Measurements from ENCODE around the gene PRKCE. TPM values are rescaled to one million over a fixed set of nuclear protein-coding genes. Genes with fewer than 3 reads are reported as not detected.

The PRKCE gene
- total RNA-seq, 3 donors from 2014 or later (not counting 1 experiment from before 2014, with no cell fraction given): 35.2 to 42.1 (median 38.6) TPM

- Mint-ChIP-seq H3K36me3 (no peaks in the 10 kb centered on the region), H3K4me3 (no peak overlapping the region), H3K9me3 (no peaks in the 10 kb centered on the region), H3K4me1 (peaks cover 0 to 2% of the 10 kb centered on the region in 2 donors), H3K27me3 (ENCODE audit: low read depth in 2 of 2) (no peaks in the 10 kb centered on the region), H3K27ac (no peak overlapping the region)
- Histone ChIP-seq H3K36me3 (ENCODE audit: control insufficient read depth, insufficient read depth, low read length) (no peaks in the 10 kb centered on the region), H3K27me3 (ENCODE audit: control insufficient read depth, insufficient read depth, low read length) (no peaks in the 10 kb centered on the region), H3K4me1 (ENCODE audit: control insufficient read depth, insufficient read depth, low read length) (no peaks in the 10 kb centered on the region), H3K27ac (ENCODE audit: low read length) (no peak overlapping the region), H3K9me3 (ENCODE audit: control insufficient read depth, insufficient read depth, low read length) (no peaks in the 10 kb centered on the region), H3K4me3 (ENCODE audit: low read length) (no peak overlapping the region)
- DNase-seq (no peak), ATAC-seq (no peak)
- intact Hi-C loops (cut with micrococcal nuclease): no loop called here
- no peak for TF ChIP-seq CTCF (IDR thresholded peaks at IDR 0.05)
- WGBS (ENCODE audit: insufficient coverage): 93% methylated on average over 3 of the region's 3 CpGs
Measured at GRCh38 chr2:45814488-45814887, 163.0 kb downstream of the PRKCE start.

GRCh38 chr2:45814951-45815621 is 163.6 kb downstream of the PRKCE start:
- intact Hi-C loops (cut with micrococcal nuclease): no loop called here
- no peaks in the 10 kb centered on the region for H3K27me3 Mint-ChIP-seq (ENCODE audit: low read depth in 2 of 2)
- H3K4me3 Mint-ChIP-seq: no peak overlapping the region
- Histone ChIP-seq H3K36me3 (ENCODE audit: control insufficient read depth, insufficient read depth, low read length) (no peaks in the 10 kb centered on the region), H3K27me3 (ENCODE audit: control insufficient read depth, insufficient read depth, low read length) (no peaks in the 10 kb centered on the region), H3K4me3 (ENCODE audit: low read length) (no peak overlapping the region), H3K9me3 (ENCODE audit: control insufficient read depth, insufficient read depth, low read length) (no peaks in the 10 kb centered on the region), H3K27ac (ENCODE audit: low read length) (no peak overlapping the region), H3K4me1 (ENCODE audit: control insufficient read depth, insufficient read depth, low read length) (no peaks in the 10 kb centered on the region)
- TF ChIP-seq CTCF (IDR thresholded peaks at IDR 0.05): no peak
- peaks cover 3 to 8% of the 10 kb centered on the region in 2 donors for H3K4me1 Mint-ChIP-seq
- DNase-seq (no peak), ATAC-seq (no peak)
- no peak overlapping the region for H3K27ac Mint-ChIP-seq
- H3K36me3 Mint-ChIP-seq: no peaks in the 10 kb centered on the region
- WGBS (ENCODE audit: insufficient coverage): 98% methylated on average over 2 of the region's 2 CpGs
- no peaks in the 10 kb centered on the region for H3K9me3 Mint-ChIP-seq

- Mint-ChIP-seq H3K9me3 (no peaks in the 10 kb centered on the region), H3K36me3 (no peaks in the 10 kb centered on the region), H3K27me3 (ENCODE audit: low read depth in 2 of 2) (no peaks in the 10 kb centered on the region), H3K4me3 (no peak overlapping the region), H3K4me1 (peaks cover 7 to 9% of the 10 kb centered on the region in 2 donors), H3K27ac (no peak overlapping the region)
- no peak for DNase-seq
- no peak for ATAC-seq
- no peaks in the 10 kb centered on the region for H3K27me3 ChIP-seq (ENCODE audit: control insufficient read depth, insufficient read depth, low read length)
- no peaks in the 10 kb centered on the region for H3K36me3 ChIP-seq (ENCODE audit: control insufficient read depth, insufficient read depth, low read length)
- H3K4me1 ChIP-seq (ENCODE audit: control insufficient read depth, insufficient read depth, low read length): no peaks in the 10 kb centered on the region
- intact Hi-C loops (cut with micrococcal nuclease): no loop called here
- TF ChIP-seq CTCF (IDR thresholded peaks at IDR 0.05): no peak
- 94% methylated on average over 2 of the region's 2 CpGs for WGBS (ENCODE audit: insufficient coverage)
- H3K4me3 ChIP-seq (ENCODE audit: low read length): no peak overlapping the region
- no peaks in the 10 kb centered on the region for H3K9me3 ChIP-seq (ENCODE audit: control insufficient read depth, insufficient read depth, low read length)
- H3K27ac ChIP-seq (ENCODE audit: low read length): no peak overlapping the region
Measured at GRCh38 chr2:45816272-45816671, 164.8 kb downstream of the PRKCE start.

- no peak overlapping the region for H3K4me3 ChIP-seq (ENCODE audit: low read length)
- ATAC-seq (no peak), DNase-seq (no peak)
- no peak overlapping the region for H3K4me3 Mint-ChIP-seq
- WGBS (ENCODE audit: insufficient coverage): 61% methylated on average over 5 of the region's 5 CpGs
- no peaks in the 10 kb centered on the region for H3K27me3 Mint-ChIP-seq (ENCODE audit: low read depth in 2 of 2)
- intact Hi-C loops (cut with micrococcal nuclease): no loop called here
- no peak overlapping the region for H3K27ac ChIP-seq (ENCODE audit: low read length)
- no peaks in the 10 kb centered on the region for H3K9me3 Mint-ChIP-seq
- no peaks in the 10 kb centered on the region for H3K9me3 ChIP-seq (ENCODE audit: control insufficient read depth, insufficient read depth, low read length)
- H3K27ac Mint-ChIP-seq: no peak overlapping the region
- no peaks in the 10 kb centered on the region for H3K36me3 Mint-ChIP-seq
- H3K4me1 Mint-ChIP-seq: peaks cover 9 to 16% of the 10 kb centered on the region in 2 donors
- no peaks in the 10 kb centered on the region for H3K27me3 ChIP-seq (ENCODE audit: control insufficient read depth, insufficient read depth, low read length)
- H3K36me3 ChIP-seq (ENCODE audit: control insufficient read depth, insufficient read depth, low read length): no peaks in the 10 kb centered on the region
- TF ChIP-seq CTCF (IDR thresholded peaks at IDR 0.05): no peak
- H3K4me1 ChIP-seq (ENCODE audit: control insufficient read depth, insufficient read depth, low read length): no peaks in the 10 kb centered on the region
Measured at GRCh38 chr2:45818591-45818990, 167.1 kb downstream of the PRKCE start.
